Effector memory CD4-positive, alpha-beta T cell (primary cell): ENCODE measurements around the gene METTL22.

ENCODE experiments used
- DNase-seq, 3 donors: peaks; one replicate each; pipeline ENCODE4 v3.0.0-alpha.2; 2020
- H3K27ac ChIP-seq: 2 replicates; pipeline ENCODE4 v1.7.0; 2013; ENCODE audit warnings: mild to moderate bottlenecking, low read length, moderate library complexity; ENCODE audit not compliant: insufficient read depth, poor library complexity, severe bottlenecking
- H3K27me3 ChIP-seq: replicated peaks from 2 replicates; pipeline ENCODE4 v1.7.0; 2013; ENCODE audit warnings: mild to moderate bottlenecking, low read length; ENCODE audit not compliant: insufficient read depth, control insufficient read depth, poor library complexity, severe bottlenecking
- H3K36me3 ChIP-seq: 2 replicates; pipeline ENCODE4 v1.7.0; 2013; ENCODE audit warnings: mild to moderate bottlenecking, low read length, moderate library complexity; ENCODE audit not compliant: control insufficient read depth, insufficient read depth
- H3K4me1 ChIP-seq: 2 replicates; pipeline ENCODE4 v1.7.0; 2013; ENCODE audit warnings: low read length, mild to moderate bottlenecking; ENCODE audit not compliant: control insufficient read depth, insufficient read depth, poor library complexity, severe bottlenecking
- H3K4me3 ChIP-seq: 2 replicates; pipeline ENCODE4 v1.7.0; 2013; ENCODE audit warnings: low read length, low read depth, mild to moderate bottlenecking; ENCODE audit not compliant: insufficient read depth, poor library complexity, severe bottlenecking
- H3K9me3 ChIP-seq: 2 replicates; pipeline ENCODE4 v1.7.0; 2013; ENCODE audit warnings: mild to moderate bottlenecking, low read length, moderate library complexity; ENCODE audit not compliant: control insufficient read depth

The METTL22 gene

GRCh38 chr16:8594149-8594666, 27.3 kb upstream of the METTL22 start:
- Histone ChIP-seq H3K4me3 (no peak overlapping the region), H3K27ac (no peak overlapping the region), H3K36me3 (no peaks in the 10 kb centered on the region), H3K9me3 (no peaks in the 10 kb centered on the region), H3K27me3 (no peaks in the 10 kb centered on the region), H3K4me1 (peaks cover 3% of the 10 kb centered on the region)
- no peak for DNase-seq

- no peaks in the 10 kb centered on the region for H3K4me1 ChIP-seq
- no peaks in the 10 kb centered on the region for H3K27me3 ChIP-seq
- DNase-seq = no peak
- no peak overlapping the region for H3K4me3 ChIP-seq
- H3K27ac ChIP-seq = no peak overlapping the region
- no peaks in the 10 kb centered on the region for H3K9me3 ChIP-seq
- no peaks in the 10 kb centered on the region for H3K36me3 ChIP-seq
These were observed 25.7 kb upstream of the METTL22 start for GRCh38 chr16:8595783-8596182.

- H3K4me3 ChIP-seq = no peak overlapping the region
- no peak overlapping the region for H3K27ac ChIP-seq
- H3K9me3 ChIP-seq = no peaks in the 10 kb centered on the region
- H3K36me3 ChIP-seq = no peaks in the 10 kb centered on the region
- H3K4me1 ChIP-seq = no peaks in the 10 kb centered on the region
- DNase-seq = no peak
- H3K27me3 ChIP-seq = no peaks in the 10 kb centered on the region
These were observed 24.9 kb upstream of the METTL22 start for GRCh38 chr16:8596581-8596980.

- Histone ChIP-seq H3K27ac (no peak overlapping the region), H3K36me3 (no peaks in the 10 kb centered on the region)
These were observed 21.2 kb upstream of the METTL22 start for GRCh38 chr16:8600144-8600775.

GRCh38 chr16:8605554-8605953, 15.9 kb upstream of the METTL22 start:
- no peak overlapping the region for H3K4me3 ChIP-seq
- H3K27ac ChIP-seq = no peak overlapping the region
- H3K36me3 ChIP-seq = no peaks in the 10 kb centered on the region
- DNase-seq = no peak
- H3K27me3 ChIP-seq = no peaks in the 10 kb centered on the region
- no peaks in the 10 kb centered on the region for H3K9me3 ChIP-seq
- H3K4me1 ChIP-seq = no peaks in the 10 kb centered on the region

More at GRCh38 chr16:8600144-8600775, 21.2 kb upstream of the METTL22 start:
- H3K4me3 ChIP-seq = no peak overlapping the region
- H3K27me3 ChIP-seq = no peaks in the 10 kb centered on the region
- no peaks in the 10 kb centered on the region for H3K4me1 ChIP-seq
- no peaks in the 10 kb centered on the region for H3K9me3 ChIP-seq
- DNase-seq = no peak

GRCh38 chr16:8607214-8607613, 14.3 kb upstream of the METTL22 start:
- Histone ChIP-seq H3K4me1 (no peaks in the 10 kb centered on the region), H3K27me3 (no peaks in the 10 kb centered on the region), H3K27ac (no peak overlapping the region), H3K9me3 (no peaks in the 10 kb centered on the region), H3K4me3 (no peak overlapping the region), H3K36me3 (no peaks in the 10 kb centered on the region)
- no peak for DNase-seq

GRCh38 chr16:8611122-8611521, 10.4 kb upstream of the METTL22 start:
- H3K27ac ChIP-seq = no peak overlapping the region
- no peaks in the 10 kb centered on the region for H3K27me3 ChIP-seq
- DNase-seq = no peak
- H3K9me3 ChIP-seq = no peaks in the 10 kb centered on the region
- H3K4me1 ChIP-seq = no peaks in the 10 kb centered on the region
- no peaks in the 10 kb centered on the region for H3K36me3 ChIP-seq
- no peak overlapping the region for H3K4me3 ChIP-seq

GRCh38 chr16:8611886-8612600, 9.5 kb upstream of the METTL22 start:
- DNase-seq = no peak
- Histone ChIP-seq H3K27ac (no peak overlapping the region), H3K27me3 (no peaks in the 10 kb centered on the region)

GRCh38 chr16:8614435-8615029, 7.0 kb upstream of the METTL22 start:
- no peaks in the 10 kb centered on the region for H3K27me3 ChIP-seq
- H3K27ac ChIP-seq = no peak overlapping the region
- H3K36me3 ChIP-seq = no peaks in the 10 kb centered on the region
- H3K4me3 ChIP-seq = no peak overlapping the region
- DNase-seq = no peak
- no peaks in the 10 kb centered on the region for H3K9me3 ChIP-seq
- H3K4me1 ChIP-seq = no peaks in the 10 kb centered on the region

More at GRCh38 chr16:8611886-8612600, 9.5 kb upstream of the METTL22 start:
- H3K36me3 ChIP-seq = no peaks in the 10 kb centered on the region
- no peaks in the 10 kb centered on the region for H3K9me3 ChIP-seq
- H3K4me3 ChIP-seq = no peak overlapping the region
- H3K4me1 ChIP-seq = no peaks in the 10 kb centered on the region
